ENCODE data around the gene DNAJA1. TPM values are rescaled to one million over a fixed set of nuclear protein-coding genes. Genes with fewer than 3 reads are reported as not detected.
A peak's percentile ranks its signal among the peaks of the same experiment; 100 is the strongest.
"Not testable (repeated sequence)": the region's sequence is repeated elsewhere in the genome, so short reads cannot be mapped to it uniquely, and the experiment has no call there.

The DNAJA1 gene
- total RNA-seq, 1 donor from 2014 or later, result 95.8 TPM

GRCh38 chr9:33080534-33080933 lies 55.5 kb downstream of the DNAJA1 start:
- DNase-seq (ENCODE audit: low read depth in 2 of 2), result no peak

GRCh38 chr9:33081128-33081851 lies 56.2 kb downstream of the DNAJA1 start:
- DNase-seq (ENCODE audit: low read depth in 2 of 2), result peak; percentile 88 to 92

GRCh38 chr9:33082128-33082527 lies 57.1 kb downstream of the DNAJA1 start:
- DNase-seq (ENCODE audit: low read depth in 2 of 2), result no peak

GRCh38 chr9:33082538-33083326 lies 57.7 kb downstream of the DNAJA1 start:
- peak in 1 of 2 donors; percentile 82 for DNase-seq (ENCODE audit: low read depth in 2 of 2)

GRCh38 chr9:33085672-33086071 lies 60.6 kb downstream of the DNAJA1 start:
- DNase-seq (ENCODE audit: low read depth in 2 of 2), result not testable (repeated sequence)

Other genes with a start within 250 kb of the DNAJA1 start
- gene TMEM215, start 241.7 kb upstream of the DNAJA1 start, total RNA-seq, result not detected in 2 replicates
- gene APTX, start 23.6 kb upstream of the DNAJA1 start, total RNA-seq, result 16.1 and 17.3 TPM in 2 replicates
- 30.3 and 36.2 TPM in 2 replicates for gene SMU1, start 51.4 kb downstream of the DNAJA1 start, total RNA-seq
- gene B4GALT1, start 142.1 kb downstream of the DNAJA1 start, total RNA-seq, result 12.1 and 21.2 TPM in 2 replicates
- gene SPINK4, start 214.9 kb downstream of the DNAJA1 start, total RNA-seq, result not detected in 2 replicates
- 33.5 and 48.3 TPM in 2 replicates for gene BAG1, start 239.4 kb downstream of the DNAJA1 start, total RNA-seq
- gene CHMP5, start 239.8 kb downstream of the DNAJA1 start, total RNA-seq, result 66.5 and 69.7 TPM in 2 replicates

Measured in dermis microvascular lymphatic vessel endothelial cell (primary cell).